ENCODE results near the gene RIPOR2.
"Not testable (repeated sequence)": the region's sequence is repeated elsewhere in the genome, so short reads cannot be mapped to it uniquely, and the experiment has no call there.

The RIPOR2 gene

GRCh38 chr6:24924580-24925356, 11.0 kb downstream of the RIPOR2 start:
- DNase-seq: no peak

GRCh38 chr6:24923885-24924401, 11.8 kb downstream of the RIPOR2 start:
- no peak for DNase-seq

- no peak for DNase-seq
Observed at GRCh38 chr6:24922814-24923213, 12.9 kb downstream of the RIPOR2 start.

- no peak for DNase-seq
Observed at GRCh38 chr6:24922170-24922569, 13.6 kb downstream of the RIPOR2 start.

GRCh38 chr6:24920136-24920535, 15.6 kb downstream of the RIPOR2 start:
- DNase-seq: no peak

- no peak for DNase-seq
Observed at GRCh38 chr6:24919056-24919892, 16.5 kb downstream of the RIPOR2 start.

- no peak for DNase-seq
Observed at GRCh38 chr6:24918641-24919055, 17.1 kb downstream of the RIPOR2 start.

GRCh38 chr6:24916496-24916895, 19.3 kb downstream of the RIPOR2 start:
- DNase-seq: no peak

- DNase-seq: no peak
Observed at GRCh38 chr6:24915641-24916040, 20.1 kb downstream of the RIPOR2 start.

GRCh38 chr6:24914082-24914481, 21.7 kb downstream of the RIPOR2 start:
- DNase-seq: not testable (repeated sequence)

- no peak for DNase-seq
Observed at GRCh38 chr6:24911796-24912382, 23.9 kb downstream of the RIPOR2 start.

GRCh38 chr6:24910961-24911725, 24.6 kb downstream of the RIPOR2 start:
- peak; percentile 42 for DNase-seq

GRCh38 chr6:24910331-24910960, 25.3 kb downstream of the RIPOR2 start:
- peak; percentile 64 for DNase-seq

- DNase-seq: no peak
Observed at GRCh38 chr6:24909241-24910216, 26.2 kb downstream of the RIPOR2 start.

GRCh38 chr6:24908650-24909035, 27.1 kb downstream of the RIPOR2 start:
- DNase-seq: no peak

GRCh38 chr6:24907919-24908649, 27.7 kb downstream of the RIPOR2 start:
- DNase-seq: no peak

GRCh38 chr6:24906314-24906713, 29.4 kb downstream of the RIPOR2 start:
- no peak for DNase-seq

- no peak for DNase-seq
Observed at GRCh38 chr6:24905483-24905882, 30.3 kb downstream of the RIPOR2 start.

GRCh38 chr6:24903681-24904080, 32.1 kb downstream of the RIPOR2 start:
- no peak for DNase-seq

GRCh38 chr6:24902782-24903181, 33.0 kb downstream of the RIPOR2 start:
- DNase-seq: no peak
